Heart right ventricle (tissue), 16 donors: ENCODE results near the gene IFI44. TPM values are rescaled to one million over a fixed set of nuclear protein-coding genes. Genes with fewer than 3 reads are reported as not detected.

Experiments
- ATAC-seq, 8 donors: fragments of 200-7000 bp; cut with Tn5 transposase; one replicate each; pipeline ENCODE4 v1.9.1; 2020; ENCODE audit warnings: mild to moderate bottlenecking in 8 of 8, moderate library complexity in 8 of 8, moderate number of reproducible peaks in 1 of 8
- DNase-seq, 2 donors: peaks; one replicate each; pipeline ENCODE4 v3.0.0-alpha.2; 2020
- H3K27ac ChIP-seq, 10 donors: fragments of 200-600 bp; sonication (generic) in 2 of 10; one replicate each; pipeline versions ENCODE4 v1.5.0 to v1.8.0; 2020 to 2022; ENCODE audit warnings: mild to moderate bottlenecking in 3 of 10
- H3K27me3 ChIP-seq, 7 donors: fragments of 200-600 bp; one replicate each; pipeline ENCODE4 v1.8.0; 2021 to 2022; ENCODE audit warnings: mild to moderate bottlenecking in 2 of 7
- H3K36me3 ChIP-seq, 9 donors: fragments of 200-600 bp; sonication (generic) in 1 of 9; one replicate each; pipeline versions ENCODE4 v1.5.0 to v1.8.0; 2020 to 2022; ENCODE audit warnings: mild to moderate bottlenecking in 2 of 9
- H3K4me1 ChIP-seq, 9 donors: fragments of 200-600 bp; sonication (generic) in 1 of 9; one replicate each; pipeline versions ENCODE4 v1.5.0 to v1.8.0; 2020 to 2022; ENCODE audit warnings: mild to moderate bottlenecking in 4 of 9
- H3K4me3 ChIP-seq, 10 donors: fragments of 200-600 bp; sonication (generic) in 2 of 10; one replicate each; pipeline versions ENCODE4 v1.5.0 to v1.8.0; 2020 to 2022; ENCODE audit warnings: mild to moderate bottlenecking in 7 of 10, moderate library complexity in 2 of 10
- H3K9me3 ChIP-seq, 11 donors: fragments of 200-600 bp in 10 of 11; sonication (generic) in 2 of 11; one replicate each; pipeline versions ENCODE4 v1.5.0 to v1.8.0; 2013 to 2022; ENCODE audit warnings: mild to moderate bottlenecking in 2 of 11, control low read depth in 1 of 11, moderate library complexity in 1 of 11
- CTCF ChIP-seq, 9 donors: fragments of 200-600 bp; sonication (generic) in 2 of 9; IDR thresholded peaks; one replicate each; pipeline versions ENCODE4 v1.5.0 to v1.8.0; 2021 to 2022; ENCODE audit warnings: antibody characterized with exemption in 9 of 9, mild to moderate bottlenecking in 5 of 9, moderate library complexity in 1 of 9
- WGBS, 2 donors: extraction: QIAGEN DNeasy Blood & Tissue Kit; methylation state at CpG; one replicate each; pipeline ENCODE4 v1.1.7; 2013; ENCODE audit warnings: inconsistent platforms in 1 of 2; 5-methylcytosine and 5-hydroxymethylcytosine counted together
- intact Hi-C, 10 donors: fragments of 100-400 bp; cut with DNase I; formaldehyde crosslinking; loops; one replicate each; pipeline versions ENCODE4 v1.11.1 to v1.14.2; 2022
- polyA plus RNA-seq, 2 donors: library from polyadenylated mRNA; stranded (reverse); fragments of 200-250 nt; gene quantifications; one replicate each; pipeline ENCODE4 v1.2.3, GENCODE V29; 2013
- total RNA-seq, 10 donors: library from RNA; stranded (reverse); fragmentation: NEBNext Ultra II Directional in 3 of 10; extraction: Animal tissue kit (Norgen Biotek cat#: 25700) in 3 of 10; gene quantifications; one replicate each; pipeline versions ENCODE4 v1.2.1 to v1.2.4, GENCODE V29; 2021 to 2023
- donor health status: Arrhythmogenic right ventricular cardiomyopathy.
- donor health status: ischemic (EF 13 %, LVEDD 7.1; RV severe dilation, severe dysfunction).
- donor health status: healthy with polysubstance abuse.
- donor health status: DM: no; HTN: yes; CAD: no.
- donor health status: DM: no; HTN: no; CAD: no.
- donor health status: ischemic (EF 25% LVEDD 6.9; RV normal size, moderate dysfunction).
- donor health status: ischemic (EF 25% LVEDD 5.7; RV mildly dilated, moderate dysfunction).
- donor health status: healthy.
- donor health status: DM: yes; HTN: yes; CAD: no.
- donor health status: Ischemic cardiomyopathy.
- donor health status: ischemic (EF 35%, LVEDD 5.7; RV mildly dilated, moderate dysfunction).
- donor health status: nonischemic (EF 11% LVEDD 7.7; RV severe dilation, severe dysfunction).
- donor health status: DM: yes; HTN: yes; CAD: no.
- donor health status: PGD.
- donor health status: ischemic (EF 29% LVEDD 5.4; RV normal size, mild dysfunction).
- donor health status: nonischemic (EF 23%, LVEDD 6.1; RV moderate dilation, normal function).

IFI44 gene
- total and polyA plus RNA-seq, 12 donors = 6.4 to 71.5 (median 11.8) TPM

GRCh38 chr1:78699813-78700212 is 50.2 kb downstream of the IFI44 start:
- TF ChIP-seq CTCF (IDR thresholded peaks at IDR 0.05) = no peak
- Histone ChIP-seq H3K4me1 (no peaks in the 10 kb centered on the region), H3K4me3 (no peak overlapping the region), H3K36me3 (no peaks in the 10 kb centered on the region), H3K27me3 (peaks cover 0 to 2% (median 0%) of the 10 kb centered on the region in 7 donors), H3K9me3 (peaks cover 0 to 27% (median 4%) of the 10 kb centered on the region in 11 donors), H3K27ac (no peak overlapping the region)
- ATAC-seq (no peak), DNase-seq (no peak)
- intact Hi-C loops = no loop called here

DNA sequence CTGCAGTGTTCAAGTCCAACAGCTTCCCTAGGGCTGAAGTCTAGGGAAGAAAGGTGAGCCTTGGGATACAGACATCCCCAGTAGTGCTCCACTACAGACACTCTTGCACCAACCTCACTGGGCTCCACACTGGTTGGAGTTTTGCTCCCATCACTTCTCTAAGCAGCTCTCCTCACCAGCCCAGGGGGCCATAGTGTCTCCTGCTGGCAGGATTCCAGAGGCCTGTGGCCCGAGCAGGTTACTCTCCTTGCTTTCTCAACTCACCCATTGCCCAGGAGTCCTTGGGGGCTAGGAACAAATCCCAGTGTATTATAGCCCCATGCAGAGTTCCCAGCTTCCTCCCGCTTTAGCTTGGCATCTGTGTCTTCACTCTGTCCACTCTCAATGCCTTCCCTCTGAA is 52.8 kb downstream of the IFI44 start:
- no peak for TF ChIP-seq CTCF (IDR thresholded peaks at IDR 0.05)
- Histone ChIP-seq H3K36me3 (no peaks in the 10 kb centered on the region), H3K27ac (no peak overlapping the region), H3K27me3 (peaks cover 0 to 9% (median 0%) of the 10 kb centered on the region in 7 donors), H3K4me3 (no peak overlapping the region), H3K9me3 (peaks cover 0 to 24% (median 4%) of the 10 kb centered on the region in 11 donors), H3K4me1 (no peaks in the 10 kb centered on the region)
- intact Hi-C loops = no loop called here
- ATAC-seq (no peak), DNase-seq (no peak)
- WGBS, 2 donors = 59 to 72% methylated on average over 2 of the region's 2 CpGs

DNA sequence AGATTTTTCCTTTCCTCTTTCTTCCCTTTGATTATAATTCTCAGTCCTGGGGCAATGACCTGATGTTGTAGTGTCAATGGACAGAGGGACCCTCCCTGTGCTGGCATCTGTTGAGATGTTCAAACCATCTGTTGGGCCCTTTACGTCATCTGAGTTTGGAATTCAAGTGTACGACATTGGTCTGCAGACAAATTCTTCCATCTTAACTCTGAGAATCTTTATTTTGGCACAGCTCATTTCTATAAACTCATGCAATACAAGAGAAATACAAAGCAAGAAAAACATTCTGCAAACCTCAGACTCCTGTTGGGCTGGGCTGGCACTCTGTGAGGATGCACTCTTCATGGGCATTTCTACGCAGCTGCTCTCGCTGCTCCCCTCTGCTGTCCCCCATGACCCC is 54.2 kb downstream of the IFI44 start:
- DNase-seq (no peak), ATAC-seq (no peak)
- Histone ChIP-seq H3K9me3 (peaks cover 0 to 20% (median 4%) of the 10 kb centered on the region in 11 donors), H3K36me3 (no peaks in the 10 kb centered on the region), H3K4me1 (no peaks in the 10 kb centered on the region), H3K4me3 (no peak overlapping the region), H3K27ac (no peak overlapping the region), H3K27me3 (peaks cover 0 to 9% (median 0%) of the 10 kb centered on the region in 7 donors)
- WGBS, 2 donors = 61 to 75% methylated on average over 4 of the region's 4 CpGs
- no peak for TF ChIP-seq CTCF (IDR thresholded peaks at IDR 0.05)
- intact Hi-C loops = no loop called here

DNA sequence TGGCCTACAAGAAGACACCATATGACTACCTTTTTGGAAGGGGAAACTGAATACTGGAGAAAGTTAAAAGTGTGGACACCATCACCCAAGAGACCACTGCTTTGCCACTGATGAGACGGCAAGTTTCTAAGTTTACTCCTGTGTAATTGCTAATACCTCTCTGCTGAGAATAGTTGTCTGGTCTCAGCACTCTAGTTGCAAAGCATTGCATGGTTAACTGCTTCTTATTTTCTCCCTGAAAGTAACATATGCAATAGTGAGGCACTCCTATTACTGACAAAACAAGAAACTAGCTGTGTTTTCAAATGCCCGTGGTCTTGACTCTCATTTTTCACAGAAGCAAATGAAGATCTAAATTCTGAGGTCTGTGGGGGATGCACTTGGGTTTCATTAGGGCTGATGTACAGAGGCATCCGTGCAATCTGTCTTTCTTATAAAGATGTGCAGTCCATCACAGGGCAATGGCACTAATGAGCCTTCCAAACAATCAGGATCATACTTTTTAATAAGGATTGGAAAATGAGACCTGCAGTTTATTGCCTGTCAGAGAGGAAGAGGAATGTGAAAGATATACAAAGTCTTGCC is 62.9 kb downstream of the IFI44 start:
- intact Hi-C loops = no loop called here
- no peak for DNase-seq
- no peaks in the 10 kb centered on the region for H3K4me1 ChIP-seq
- H3K27ac ChIP-seq = no peak overlapping the region
- H3K36me3 ChIP-seq = no peaks in the 10 kb centered on the region
- TF ChIP-seq CTCF (IDR thresholded peaks at IDR 0.05) = no peak
- no peak overlapping the region for H3K4me3 ChIP-seq
- ATAC-seq = no peak
- no peaks in the 10 kb centered on the region for H3K27me3 ChIP-seq
- WGBS, 2 donors = 80 to 81% methylated on average over 3 of the region's 3 CpGs
- H3K9me3 ChIP-seq = no peaks in the 10 kb centered on the region
